ENCODE measurements around the gene NUP93. TPM values are rescaled to one million over a fixed set of nuclear protein-coding genes. Genes with fewer than 3 reads are reported as not detected.

NUP93 gene
- polyA plus RNA-seq, 1 experiment, result 61.2 TPM

GRCh38 chr16:56848955-56849689 lies 119.2 kb downstream of the NUP93 start:
- Histone ChIP-seq H3K4me3 (ENCODE audit: low read depth, low read length) (no peak overlapping the region), H3K36me3 (ENCODE audit: control insufficient read depth, insufficient read depth, low read length) (no peaks in the 10 kb centered on the region), H3K27me3 (ENCODE audit: control insufficient read depth, insufficient read depth, low read length) (no peaks in the 10 kb centered on the region)
- no peak for TF ChIP-seq CTCF (IDR thresholded peaks at IDR 0.05; ENCODE audit: insufficient read depth, low read depth, low read length)
- POLR2A ChIA-PET, result interaction anchor here (1.1 kb wide), 1 partner anchor 82 kb away, joined by 4 read pairs; no protein-coding TSS in a partner anchor
- CTCF ChIA-PET, result interaction anchor here (1.2 to 11.4 kb wide), 2 partner anchors 18 to 57 kb away, joined by 4 to 135 read pairs; no protein-coding TSS in a partner anchor
- no peak for DNase-seq (ENCODE audit: low read depth)

GRCh38 chr16:56849690-56850680 lies 120.1 kb downstream of the NUP93 start:
- CTCF ChIA-PET, result interaction anchor here (0.6 to 11.4 kb wide), 7 partner anchors 7 to 472 kb away, joined by 3 to 135 read pairs (median 5); no protein-coding TSS in a partner anchor
- Histone ChIP-seq H3K4me3 (ENCODE audit: low read depth, low read length) (no peak overlapping the region), H3K36me3 (ENCODE audit: control insufficient read depth, insufficient read depth, low read length) (no peaks in the 10 kb centered on the region), H3K27me3 (ENCODE audit: control insufficient read depth, insufficient read depth, low read length) (no peaks in the 10 kb centered on the region)
- TF ChIP-seq CTCF (IDR thresholded peaks at IDR 0.05; ENCODE audit: insufficient read depth, low read depth, low read length), result no peak
- DNase-seq (ENCODE audit: low read depth), result no peak
- POLR2A ChIA-PET, result interaction anchor here (1.1 kb wide), 1 partner anchor 82 kb away, joined by 4 read pairs; no protein-coding TSS in a partner anchor

GRCh38 chr16:56851671-56852400 lies 121.9 kb downstream of the NUP93 start:
- ChIA-PET CTCF (interaction anchor here (0.7 to 11.4 kb wide), 22 partner anchors 9 to 334 kb away, joined by 3 to 135 read pairs (median 6); partner anchors contain the start of gene PSME3IP1), POLR2A (no interaction called here)
- H3K36me3 ChIP-seq (ENCODE audit: control insufficient read depth, insufficient read depth, low read length), result no peaks in the 10 kb centered on the region
- TF ChIP-seq CTCF (IDR thresholded peaks at IDR 0.05; ENCODE audit: insufficient read depth, low read depth, low read length), result peak; percentile 66
- DNase-seq (ENCODE audit: low read depth), result no peak
- no peaks in the 10 kb centered on the region for H3K27me3 ChIP-seq (ENCODE audit: control insufficient read depth, insufficient read depth, low read length)
- H3K4me3 ChIP-seq (ENCODE audit: low read depth, low read length), result no peak overlapping the region

GRCh38 chr16:56852401-56852730 lies 122.4 kb downstream of the NUP93 start:
- H3K4me3 ChIP-seq (ENCODE audit: low read depth, low read length), result no peak overlapping the region
- H3K36me3 ChIP-seq (ENCODE audit: control insufficient read depth, insufficient read depth, low read length), result no peaks in the 10 kb centered on the region
- H3K27me3 ChIP-seq (ENCODE audit: control insufficient read depth, insufficient read depth, low read length), result no peaks in the 10 kb centered on the region
- CTCF ChIA-PET, result interaction anchor here (0.9 to 11.4 kb wide), 17 partner anchors 9 to 333 kb away, joined by 3 to 135 read pairs (median 8); partner anchors contain the start of gene PSME3IP1
- no peak for DNase-seq (ENCODE audit: low read depth)
- TF ChIP-seq CTCF (IDR thresholded peaks at IDR 0.05; ENCODE audit: insufficient read depth, low read depth, low read length), result no peak
- POLR2A ChIA-PET, result no interaction called here

Measured in BJ (cell line).